DOHH2 (cell line): Measurements from ENCODE around the gene SUPT20H.

Experiments used
- EZH2phosphoT487 ChIP-seq: fragments of 200-600 bp; sonication (generic); IDR thresholded peaks from 2 replicates; pipeline ENCODE4 v1.6.1; 2017; ENCODE audit warnings: borderline replicate concordance, mild to moderate bottlenecking, antibody characterized with exemption, low read length, moderate library complexity, mixed read lengths
- TF ChIP-seq, protein P1 (sequence below): fragments of 200-600 bp; sonication (generic); IDR thresholded peaks from one replicate; pipeline ENCODE4 v1.5.1; 2014; ENCODE audit warnings: antibody characterized with exemption, mild to moderate bottlenecking, low read depth, low read length; ENCODE audit not compliant: poor library complexity, severe bottlenecking

DNA sequence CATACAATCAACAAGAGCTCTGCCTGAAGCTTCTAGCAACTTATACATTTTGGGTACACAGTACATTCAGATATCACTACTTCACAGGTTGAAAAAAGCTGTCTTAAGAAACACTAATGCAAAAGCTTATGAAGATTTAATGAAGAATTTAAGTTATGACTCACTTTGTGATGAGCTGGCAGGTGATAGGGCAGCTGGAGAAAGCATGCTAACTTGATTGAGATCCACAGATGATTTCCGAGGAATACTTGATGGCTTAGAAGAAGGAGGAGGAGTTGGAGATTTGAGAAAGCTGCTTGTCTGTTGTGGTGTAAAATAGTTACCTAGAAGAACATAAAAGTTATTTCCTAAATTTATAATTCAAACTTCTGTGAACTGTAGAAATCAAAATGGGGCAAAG is 35.6 kb downstream of the SUPT20H start:
- TF ChIP-seq, protein P1, sequence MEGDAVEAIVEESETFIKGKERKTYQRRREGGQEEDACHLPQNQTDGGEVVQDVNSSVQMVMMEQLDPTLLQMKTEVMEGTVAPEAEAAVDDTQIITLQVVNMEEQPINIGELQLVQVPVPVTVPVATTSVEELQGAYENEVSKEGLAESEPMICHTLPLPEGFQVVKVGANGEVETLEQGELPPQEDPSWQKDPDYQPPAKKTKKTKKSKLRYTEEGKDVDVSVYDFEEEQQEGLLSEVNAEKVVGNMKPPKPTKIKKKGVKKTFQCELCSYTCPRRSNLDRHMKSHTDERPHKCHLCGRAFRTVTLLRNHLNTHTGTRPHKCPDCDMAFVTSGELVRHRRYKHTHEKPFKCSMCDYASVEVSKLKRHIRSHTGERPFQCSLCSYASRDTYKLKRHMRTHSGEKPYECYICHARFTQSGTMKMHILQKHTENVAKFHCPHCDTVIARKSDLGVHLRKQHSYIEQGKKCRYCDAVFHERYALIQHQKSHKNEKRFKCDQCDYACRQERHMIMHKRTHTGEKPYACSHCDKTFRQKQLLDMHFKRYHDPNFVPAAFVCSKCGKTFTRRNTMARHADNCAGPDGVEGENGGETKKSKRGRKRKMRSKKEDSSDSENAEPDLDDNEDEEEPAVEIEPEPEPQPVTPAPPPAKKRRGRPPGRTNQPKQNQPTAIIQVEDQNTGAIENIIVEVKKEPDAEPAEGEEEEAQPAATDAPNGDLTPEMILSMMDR: no peak
- no peak for TF ChIP-seq EZH2phosphoT487
